Measurements from ENCODE around the gene TLE4.
"Not testable (repeated sequence)": the region's sequence is repeated elsewhere in the genome, so short reads cannot be mapped to it uniquely, and the experiment has no call there.

The TLE4 gene

DNA sequence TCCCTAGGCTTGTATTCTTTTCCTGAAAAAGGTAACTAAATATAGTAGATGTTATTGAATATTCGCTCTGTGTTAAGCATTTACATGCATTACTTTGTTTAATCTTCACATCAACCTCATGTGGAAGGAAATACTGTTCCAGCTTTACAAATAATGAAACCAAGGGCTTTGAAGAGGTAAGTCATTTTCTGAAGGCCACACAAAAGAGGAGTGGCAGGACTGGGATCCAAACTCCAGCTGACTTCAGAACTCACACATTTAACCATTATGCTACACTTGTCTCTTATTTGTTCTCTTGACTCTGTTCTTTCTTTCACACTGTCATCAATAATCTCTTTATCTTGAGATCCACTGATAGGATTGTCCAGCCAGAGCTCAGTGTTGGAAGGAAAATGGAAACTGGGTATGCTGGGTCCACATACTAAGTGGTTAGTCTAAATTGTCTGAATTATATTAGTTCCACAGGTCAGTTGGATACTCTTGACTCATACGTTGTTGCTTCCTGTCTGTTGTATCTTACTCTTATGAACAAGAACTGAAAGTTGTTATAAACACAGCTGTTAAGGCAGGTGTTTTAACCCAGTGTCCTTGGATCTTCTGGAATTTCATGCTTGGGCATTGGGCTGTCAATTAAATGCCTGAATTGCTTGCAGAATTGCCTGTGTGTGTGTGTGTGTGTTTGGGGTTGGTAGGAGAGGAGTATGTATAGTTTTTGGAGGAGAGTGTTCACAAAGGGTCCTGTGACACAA lies 65.6 kb downstream of the TLE4 start:
- Histone ChIP-seq H3K4me1 (ENCODE audit: control insufficient read depth, insufficient read depth, low read length) (no peaks in the 10 kb centered on the region), H3K36me3 (ENCODE audit: control insufficient read depth, insufficient read depth, low read length) (no peaks in the 10 kb centered on the region)

GRCh38 chr9:79638806-79639205 lies 67.0 kb downstream of the TLE4 start:
- H3K27ac ChIP-seq (ENCODE audit: low read depth, low read length), result no peak overlapping the region

More for the DNA sequence above, 65.6 kb downstream of the TLE4 start:
- no peaks in the 10 kb centered on the region for H3K27me3 ChIP-seq (ENCODE audit: control insufficient read depth, insufficient read depth, low read length)
- no peak overlapping the region for H3K27ac ChIP-seq (ENCODE audit: low read depth, low read length)
- no peak overlapping the region for H3K9ac ChIP-seq (ENCODE audit: low read length)
- no peak overlapping the region for H3K4me3 ChIP-seq (ENCODE audit: low read length)

GRCh38 chr9:79639354-79639753 lies 67.6 kb downstream of the TLE4 start:
- Histone ChIP-seq H3K9ac (ENCODE audit: low read length) (no peak overlapping the region), H3K36me3 (ENCODE audit: control insufficient read depth, insufficient read depth, low read length) (no peaks in the 10 kb centered on the region), H3K4me3 (ENCODE audit: low read length) (no peak overlapping the region), H3K27me3 (ENCODE audit: control insufficient read depth, insufficient read depth, low read length) (no peaks in the 10 kb centered on the region), H3K27ac (ENCODE audit: low read depth, low read length) (no peak overlapping the region), H3K4me1 (ENCODE audit: control insufficient read depth, insufficient read depth, low read length) (no peaks in the 10 kb centered on the region)

More at GRCh38 chr9:79638806-79639205, 67.0 kb downstream of the TLE4 start:
- no peaks in the 10 kb centered on the region for H3K36me3 ChIP-seq (ENCODE audit: control insufficient read depth, insufficient read depth, low read length)
- no peaks in the 10 kb centered on the region for H3K27me3 ChIP-seq (ENCODE audit: control insufficient read depth, insufficient read depth, low read length)
- H3K4me1 ChIP-seq (ENCODE audit: control insufficient read depth, insufficient read depth, low read length), result no peaks in the 10 kb centered on the region
- no peak overlapping the region for H3K4me3 ChIP-seq (ENCODE audit: low read length)
- no peak overlapping the region for H3K9ac ChIP-seq (ENCODE audit: low read length)

DNA sequence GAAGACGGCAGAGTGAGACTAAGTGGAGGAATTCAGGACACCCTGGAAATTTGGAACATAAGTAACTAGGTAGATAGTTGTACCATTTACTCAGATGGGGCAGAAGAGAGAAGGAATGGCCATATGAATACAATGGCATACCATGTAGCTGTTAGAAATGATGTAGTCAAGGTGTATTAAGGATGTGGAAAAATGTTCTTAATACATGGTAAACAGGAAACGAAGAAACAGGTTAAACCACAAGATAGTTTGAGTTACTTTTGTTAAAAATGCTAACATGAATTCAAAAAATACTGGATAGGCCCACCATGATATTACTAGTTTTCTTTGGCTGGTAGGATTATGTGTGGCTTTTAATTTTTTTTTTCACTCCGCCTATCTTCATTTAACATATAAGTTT lies 68.3 kb downstream of the TLE4 start:
- H3K36me3 ChIP-seq (ENCODE audit: control insufficient read depth, insufficient read depth, low read length); H3K4me1 ChIP-seq (ENCODE audit: control insufficient read depth, insufficient read depth, low read length); H3K27me3 ChIP-seq (ENCODE audit: control insufficient read depth, insufficient read depth, low read length); H3K9ac ChIP-seq (ENCODE audit: low read length); H3K27ac ChIP-seq (ENCODE audit: low read depth, low read length); H3K4me3 ChIP-seq (ENCODE audit: low read length): not testable (repeated sequence)

GRCh38 chr9:79641070-79641469 lies 69.3 kb downstream of the TLE4 start:
- no peaks in the 10 kb centered on the region for H3K4me1 ChIP-seq (ENCODE audit: control insufficient read depth, insufficient read depth, low read length)
- no peak overlapping the region for H3K27ac ChIP-seq (ENCODE audit: low read depth, low read length)
- H3K9ac ChIP-seq (ENCODE audit: low read length), result no peak overlapping the region
- H3K4me3 ChIP-seq (ENCODE audit: low read length), result no peak overlapping the region
- no peaks in the 10 kb centered on the region for H3K27me3 ChIP-seq (ENCODE audit: control insufficient read depth, insufficient read depth, low read length)
- H3K36me3 ChIP-seq (ENCODE audit: control insufficient read depth, insufficient read depth, low read length), result no peaks in the 10 kb centered on the region

- Histone ChIP-seq H3K9ac (ENCODE audit: low read length) (no peak overlapping the region), H3K36me3 (ENCODE audit: control insufficient read depth, insufficient read depth, low read length) (no peaks in the 10 kb centered on the region), H3K4me3 (ENCODE audit: low read length) (no peak overlapping the region), H3K27ac (ENCODE audit: low read depth, low read length) (no peak overlapping the region), H3K4me1 (ENCODE audit: control insufficient read depth, insufficient read depth, low read length) (no peaks in the 10 kb centered on the region), H3K27me3 (ENCODE audit: control insufficient read depth, insufficient read depth, low read length) (no peaks in the 10 kb centered on the region)
These were observed 70.9 kb downstream of the TLE4 start for GRCh38 chr9:79642671-79643070.

DNA sequence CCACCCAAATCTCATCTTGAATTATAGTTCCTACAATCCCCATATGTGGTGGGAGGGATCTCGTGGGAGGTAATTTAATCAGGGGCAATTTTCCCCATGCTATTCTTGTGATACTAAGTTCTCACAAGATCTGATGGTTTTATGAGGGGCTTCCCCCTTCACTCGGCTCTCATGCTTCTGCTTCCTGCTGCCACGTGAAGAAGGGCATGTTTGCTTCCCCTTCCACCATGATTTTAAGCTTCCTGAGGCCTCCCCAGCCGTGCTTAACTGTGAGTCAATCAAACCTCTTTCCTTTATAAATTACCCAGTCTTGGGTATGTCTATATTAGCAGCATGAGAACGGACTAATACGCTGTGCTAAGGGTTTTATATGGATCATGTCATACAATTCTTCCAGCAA lies 72.3 kb downstream of the TLE4 start:
- H3K36me3 ChIP-seq (ENCODE audit: control insufficient read depth, insufficient read depth, low read length), result no peaks in the 10 kb centered on the region
- no peaks in the 10 kb centered on the region for H3K27me3 ChIP-seq (ENCODE audit: control insufficient read depth, insufficient read depth, low read length)
- no peak overlapping the region for H3K27ac ChIP-seq (ENCODE audit: low read depth, low read length)
- H3K4me3 ChIP-seq (ENCODE audit: low read length), result no peak overlapping the region
- H3K4me1 ChIP-seq (ENCODE audit: control insufficient read depth, insufficient read depth, low read length), result no peaks in the 10 kb centered on the region
- H3K9ac ChIP-seq (ENCODE audit: low read length), result no peak overlapping the region

GRCh38 chr9:79644601-79645000 lies 72.8 kb downstream of the TLE4 start:
- Histone ChIP-seq H3K9ac (ENCODE audit: low read length) (no peak overlapping the region), H3K4me3 (ENCODE audit: low read length) (no peak overlapping the region), H3K36me3 (ENCODE audit: control insufficient read depth, insufficient read depth, low read length) (no peaks in the 10 kb centered on the region), H3K27me3 (ENCODE audit: control insufficient read depth, insufficient read depth, low read length) (no peaks in the 10 kb centered on the region), H3K4me1 (ENCODE audit: control insufficient read depth, insufficient read depth, low read length) (no peaks in the 10 kb centered on the region), H3K27ac (ENCODE audit: low read depth, low read length) (no peak overlapping the region)

- H3K9ac ChIP-seq (ENCODE audit: low read length), result no peak overlapping the region
- H3K36me3 ChIP-seq (ENCODE audit: control insufficient read depth, insufficient read depth, low read length), result no peaks in the 10 kb centered on the region
- H3K27ac ChIP-seq (ENCODE audit: low read depth, low read length), result no peak overlapping the region
- H3K4me3 ChIP-seq (ENCODE audit: low read length), result no peak overlapping the region
- no peaks in the 10 kb centered on the region for H3K27me3 ChIP-seq (ENCODE audit: control insufficient read depth, insufficient read depth, low read length)
- H3K4me1 ChIP-seq (ENCODE audit: control insufficient read depth, insufficient read depth, low read length), result no peaks in the 10 kb centered on the region
These were observed 73.3 kb downstream of the TLE4 start for GRCh38 chr9:79645110-79645509.

DNA sequence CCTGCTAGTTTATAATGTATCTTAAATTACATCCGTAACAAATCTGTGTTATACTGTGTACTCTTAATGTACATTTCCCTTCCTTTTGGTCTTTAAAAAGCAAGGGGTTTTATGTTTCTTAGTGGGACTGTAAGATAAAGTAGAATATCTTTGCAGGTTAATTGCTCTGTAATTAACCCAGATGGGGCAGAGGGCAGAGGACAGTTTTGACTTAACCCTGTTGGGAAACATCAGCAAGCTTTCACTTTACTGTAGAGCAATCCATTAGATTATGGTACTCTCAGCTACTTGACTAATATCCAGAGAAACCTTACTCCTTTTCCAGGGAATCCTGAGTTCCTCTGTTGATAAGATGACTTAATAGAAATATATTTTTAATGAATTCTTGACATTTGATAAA lies 74.3 kb downstream of the TLE4 start:
- H3K36me3 ChIP-seq (ENCODE audit: control insufficient read depth, insufficient read depth, low read length), result no peaks in the 10 kb centered on the region
- H3K4me3 ChIP-seq (ENCODE audit: low read length), result no peak overlapping the region
- no peaks in the 10 kb centered on the region for H3K4me1 ChIP-seq (ENCODE audit: control insufficient read depth, insufficient read depth, low read length)
- no peak overlapping the region for H3K27ac ChIP-seq (ENCODE audit: low read depth, low read length)
- H3K27me3 ChIP-seq (ENCODE audit: control insufficient read depth, insufficient read depth, low read length), result no peaks in the 10 kb centered on the region
- H3K9ac ChIP-seq (ENCODE audit: low read length), result no peak overlapping the region

DNA sequence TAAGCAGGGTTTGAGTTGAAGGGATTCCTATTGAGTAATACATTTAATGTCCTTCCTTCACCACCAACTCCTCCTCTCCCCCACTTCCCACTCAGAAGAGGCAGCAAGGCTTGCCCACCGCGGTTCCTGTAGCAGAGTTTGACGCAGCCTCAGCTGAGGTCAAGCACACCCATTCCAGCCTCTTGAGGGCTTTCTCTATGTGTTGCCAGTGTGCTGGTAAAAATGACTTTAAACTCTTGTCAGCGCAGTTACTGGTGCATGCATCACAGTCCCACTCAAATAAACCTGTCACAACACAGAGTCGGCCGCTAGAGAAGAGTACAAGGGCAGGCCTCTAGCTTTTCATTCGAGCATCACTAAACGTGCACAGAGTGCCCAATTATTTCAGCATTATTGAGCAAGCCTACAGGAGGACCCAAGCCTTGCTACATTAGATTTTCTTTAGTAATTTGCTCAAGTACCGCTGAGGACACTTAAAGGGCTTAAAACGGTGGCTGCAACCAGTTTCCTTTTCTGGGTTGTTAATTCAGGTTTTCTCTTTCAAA lies 79.6 kb downstream of the TLE4 start:
- Histone ChIP-seq H3K4me3 (ENCODE audit: low read length) (no peak overlapping the region), H3K9ac (ENCODE audit: low read length) (no peak overlapping the region)

DNA sequence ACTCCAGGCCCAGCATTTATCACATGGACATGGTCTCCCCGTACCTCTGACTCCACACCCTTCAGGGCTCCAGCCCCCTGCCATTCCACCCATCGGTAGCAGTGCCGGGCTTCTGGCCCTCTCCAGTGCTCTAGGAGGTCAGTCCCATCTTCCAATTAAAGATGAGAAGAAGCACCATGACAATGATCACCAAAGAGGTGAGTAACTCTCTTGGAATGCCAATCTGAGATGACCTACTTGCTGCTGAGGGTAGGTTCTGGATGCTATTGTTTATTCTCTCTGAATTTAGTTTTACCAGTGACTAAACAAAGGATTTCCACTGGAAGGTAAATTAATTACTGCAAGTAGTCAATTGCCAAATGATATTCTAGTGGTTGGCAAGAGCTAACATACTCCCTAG lies 80.8 kb downstream of the TLE4 start:
- Histone ChIP-seq H3K27ac (ENCODE audit: low read depth, low read length) (no peak overlapping the region), H3K27me3 (ENCODE audit: control insufficient read depth, insufficient read depth, low read length) (no peaks in the 10 kb centered on the region), H3K4me3 (ENCODE audit: low read length) (no peak overlapping the region), H3K36me3 (ENCODE audit: control insufficient read depth, insufficient read depth, low read length) (no peaks in the 10 kb centered on the region), H3K9ac (ENCODE audit: low read length) (no peak overlapping the region), H3K4me1 (ENCODE audit: control insufficient read depth, insufficient read depth, low read length) (no peaks in the 10 kb centered on the region)

More for the DNA sequence above, 79.6 kb downstream of the TLE4 start:
- no peaks in the 10 kb centered on the region for H3K36me3 ChIP-seq (ENCODE audit: control insufficient read depth, insufficient read depth, low read length)
- no peaks in the 10 kb centered on the region for H3K4me1 ChIP-seq (ENCODE audit: control insufficient read depth, insufficient read depth, low read length)
- no peak overlapping the region for H3K27ac ChIP-seq (ENCODE audit: low read depth, low read length)
- no peaks in the 10 kb centered on the region for H3K27me3 ChIP-seq (ENCODE audit: control insufficient read depth, insufficient read depth, low read length)
